Activated naive CD8-positive, alpha-beta T cell treated with anti-CD3 and anti-CD28 coated beads for 36 hours (primary cell): ENCODE data around the gene CTCFL. TPM values are rescaled to one million over a fixed set of nuclear protein-coding genes. Genes with fewer than 3 reads are reported as not detected.
A peak's percentile ranks its signal among the peaks of the same experiment; 100 is the strongest.

Source experiments
- DNase-seq: peaks from one replicate; pipeline ENCODE4 v3.0.0; 2021
- H3K27ac Mint-ChIP-seq: one replicate; pipeline ENCODE4 v1.8.0; 2022; ENCODE audit warnings: mild to moderate bottlenecking, moderate library complexity, mixed read lengths
- H3K27me3 Mint-ChIP-seq: one replicate; pipeline ENCODE4 v1.8.0; 2022; ENCODE audit warnings: mild to moderate bottlenecking, mixed read lengths
- H3K36me3 Mint-ChIP-seq: one replicate; pipeline ENCODE4 v1.8.0; 2021; ENCODE audit warnings: mild to moderate bottlenecking, mixed read lengths
- H3K4me1 Mint-ChIP-seq: one replicate; pipeline ENCODE4 v1.8.0; 2021; ENCODE audit warnings: mixed read lengths
- H3K4me3 Mint-ChIP-seq: one replicate; pipeline ENCODE4 v1.8.0; 2022; ENCODE audit warnings: mild to moderate bottlenecking, moderate library complexity, mixed read lengths
- H3K9me3 Mint-ChIP-seq: one replicate; pipeline ENCODE4 v1.8.0; 2022; ENCODE audit warnings: mixed read lengths
- total RNA-seq, 2 experiments: library from RNA; stranded (reverse); gene quantifications; one replicate each; pipeline ENCODE4 v1.2.3, GENCODE V29; 2021

CTCFL gene
- total RNA-seq, 2 experiments from 2014 or later = not detected

DNA sequence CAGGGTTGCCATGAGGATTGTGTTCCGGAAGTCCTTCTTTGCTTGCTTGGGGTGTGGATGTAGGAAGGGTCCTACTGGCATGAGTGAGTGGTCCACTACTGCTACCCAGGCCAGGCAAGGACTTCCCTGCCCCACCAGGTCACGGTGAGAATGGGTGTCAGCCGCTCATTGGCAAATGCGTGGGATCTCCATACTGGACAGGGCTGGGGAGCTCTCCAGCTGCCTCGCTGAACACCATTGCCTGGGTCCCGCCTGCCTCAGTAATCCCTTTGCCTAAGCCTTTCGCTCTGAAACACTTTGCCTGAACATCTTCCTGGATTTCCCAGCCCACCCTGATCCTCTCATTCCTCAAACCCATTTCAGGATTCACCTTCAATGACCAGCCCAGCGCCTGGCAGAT, 59.5 kb downstream of the CTCFL start:
- H3K27ac Mint-ChIP-seq = no peak overlapping the region
- no peaks in the 10 kb centered on the region for H3K9me3 Mint-ChIP-seq
- no peaks in the 10 kb centered on the region for H3K36me3 Mint-ChIP-seq
- H3K4me3 Mint-ChIP-seq = no peak overlapping the region
- no peak for DNase-seq
- H3K27me3 Mint-ChIP-seq = no peaks in the 10 kb centered on the region
- H3K4me1 Mint-ChIP-seq = no peaks in the 10 kb centered on the region

DNA sequence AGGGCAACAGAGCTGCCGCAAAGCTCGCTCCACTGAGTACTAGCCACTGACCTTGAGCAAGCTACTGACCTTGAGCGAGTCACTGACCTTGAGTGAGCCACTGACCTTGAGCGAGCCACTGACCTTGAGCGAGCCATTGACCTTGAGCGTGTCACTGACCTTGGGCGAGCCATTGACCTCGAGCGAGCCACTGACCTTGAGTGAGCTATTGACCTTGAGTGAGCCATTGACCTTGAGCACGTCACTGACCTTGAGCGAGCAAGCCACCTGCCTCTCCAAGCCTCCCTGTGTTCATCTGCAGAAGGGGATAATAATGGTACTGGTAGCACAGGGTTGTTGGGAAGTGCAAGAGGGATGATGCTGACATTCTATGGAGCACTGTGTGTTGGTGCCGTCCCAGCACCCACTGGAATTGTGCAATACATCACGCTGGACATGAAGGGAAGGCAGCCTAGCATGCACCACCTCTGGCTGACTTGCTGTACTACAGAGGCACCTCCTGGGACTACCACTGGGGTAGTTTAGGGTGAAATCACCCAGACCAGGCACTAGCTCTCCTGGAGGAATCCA, 60.2 kb downstream of the CTCFL start:
- Mint-ChIP-seq H3K4me3 (no peak overlapping the region), H3K27me3 (no peaks in the 10 kb centered on the region), H3K4me1 (no peaks in the 10 kb centered on the region), H3K9me3 (no peaks in the 10 kb centered on the region), H3K36me3 (no peaks in the 10 kb centered on the region), H3K27ac (no peak overlapping the region)
- no peak for DNase-seq

DNA sequence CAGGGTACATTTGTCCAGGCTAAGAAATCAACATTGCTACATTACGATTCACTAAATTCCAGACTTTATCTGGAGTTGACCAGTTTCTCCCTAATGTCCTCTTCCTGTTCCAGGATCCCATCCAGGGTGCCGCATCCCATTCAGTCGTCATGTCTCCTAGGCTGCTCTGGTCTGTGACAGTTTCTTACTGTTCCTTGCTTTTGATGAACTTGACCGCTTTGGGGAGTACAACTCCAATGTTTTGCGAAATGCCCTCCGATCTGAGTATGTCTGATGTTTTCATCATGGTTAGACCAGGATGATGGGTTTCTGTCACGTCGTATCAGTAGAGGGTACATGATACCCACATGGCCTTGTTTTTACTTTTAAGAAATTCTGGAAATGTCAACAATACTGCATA, 62.2 kb downstream of the CTCFL start:
- Mint-ChIP-seq H3K9me3 (no peaks in the 10 kb centered on the region), H3K27me3 (no peaks in the 10 kb centered on the region), H3K4me3 (no peak overlapping the region), H3K4me1 (no peaks in the 10 kb centered on the region), H3K36me3 (no peaks in the 10 kb centered on the region), H3K27ac (no peak overlapping the region)
- no peak for DNase-seq

DNA sequence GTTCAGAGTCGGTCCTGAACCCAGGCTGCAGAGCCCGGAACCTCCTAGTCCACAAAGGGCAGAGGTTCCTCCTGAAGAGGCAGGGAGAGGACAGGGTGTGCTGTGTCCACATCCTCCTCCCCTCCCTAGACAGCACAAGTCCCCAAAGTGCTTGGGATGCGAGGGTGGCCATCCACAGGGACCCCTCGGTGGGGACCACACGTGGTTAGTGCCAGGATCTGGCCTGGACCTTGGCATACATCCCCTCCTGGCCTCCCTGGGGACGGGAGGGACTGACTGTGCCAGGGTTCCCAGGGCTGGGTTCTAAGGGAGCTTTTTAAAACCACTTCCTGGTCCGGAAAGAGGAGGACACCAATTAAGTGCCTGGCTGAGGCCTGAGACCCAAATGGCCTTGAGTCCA, 63.2 kb downstream of the CTCFL start:
- Mint-ChIP-seq H3K27me3 (no peaks in the 10 kb centered on the region), H3K27ac (no peak overlapping the region), H3K4me1 (no peaks in the 10 kb centered on the region), H3K36me3 (no peaks in the 10 kb centered on the region), H3K4me3 (no peak overlapping the region), H3K9me3 (no peaks in the 10 kb centered on the region)
- DNase-seq = no peak

DNA sequence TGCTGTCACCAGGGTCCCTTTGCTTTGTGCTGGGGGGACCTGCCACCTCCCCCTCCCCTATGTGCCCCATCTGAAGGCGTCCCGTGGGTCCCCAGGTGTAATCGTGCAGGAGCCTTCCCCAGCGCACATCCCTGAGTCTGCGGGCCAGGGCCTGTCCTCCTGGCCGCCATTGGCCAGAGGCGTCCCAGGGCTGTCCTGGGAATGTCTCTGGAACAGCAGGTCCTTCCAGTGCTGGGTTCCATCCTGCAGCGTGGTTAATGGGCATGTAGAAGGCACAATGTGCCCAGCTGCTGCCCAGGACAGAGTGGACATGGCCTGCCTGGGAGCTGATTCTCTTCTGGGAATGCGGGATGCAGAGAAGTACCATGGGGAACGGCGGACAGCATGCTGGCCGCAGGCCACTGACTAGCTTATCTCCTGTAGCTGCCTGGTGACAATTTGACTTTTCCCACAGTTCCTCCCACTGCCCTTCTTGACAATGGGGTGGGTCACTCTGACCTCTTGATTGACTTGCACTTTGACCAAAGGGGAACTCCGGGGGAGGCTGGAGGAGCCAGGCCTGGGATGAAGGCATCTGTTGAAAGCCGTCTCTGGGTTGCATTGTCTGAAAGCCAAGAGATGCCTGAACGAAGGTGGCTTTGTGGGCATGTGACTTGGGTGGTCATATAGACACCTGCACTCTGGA, 64.0 kb downstream of the CTCFL start:
- DNase-seq = no peak
- Mint-ChIP-seq H3K27me3 (no peaks in the 10 kb centered on the region), H3K27ac (no peak overlapping the region), H3K4me3 (no peak overlapping the region), H3K4me1 (no peaks in the 10 kb centered on the region), H3K9me3 (no peaks in the 10 kb centered on the region), H3K36me3 (no peaks in the 10 kb centered on the region)

DNA sequence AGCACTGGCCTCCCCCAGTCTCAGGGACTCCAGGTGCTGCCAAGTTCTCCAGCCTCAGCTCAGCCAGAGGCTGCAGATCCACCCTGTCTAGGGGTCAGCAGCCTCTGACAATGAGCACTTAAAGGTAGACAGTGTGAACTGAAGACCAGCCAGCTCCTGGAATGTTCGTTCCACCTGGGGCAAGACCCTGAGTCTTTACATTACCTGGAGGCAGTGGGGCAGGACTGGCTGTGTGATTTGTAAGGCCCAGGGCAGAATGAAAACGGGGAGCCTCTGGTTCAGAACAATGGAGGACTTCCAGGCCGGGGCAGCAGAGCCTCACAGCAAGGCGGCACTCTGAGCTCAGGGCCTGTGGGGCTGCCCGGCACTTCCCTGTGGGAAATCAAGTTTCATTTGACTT, 65.0 kb downstream of the CTCFL start:
- no peak overlapping the region for H3K27ac Mint-ChIP-seq
- H3K4me3 Mint-ChIP-seq = no peak overlapping the region
- H3K36me3 Mint-ChIP-seq = no peaks in the 10 kb centered on the region
- DNase-seq = no peak
- no peaks in the 10 kb centered on the region for H3K9me3 Mint-ChIP-seq
- H3K4me1 Mint-ChIP-seq = no peaks in the 10 kb centered on the region
- no peaks in the 10 kb centered on the region for H3K27me3 Mint-ChIP-seq

DNA sequence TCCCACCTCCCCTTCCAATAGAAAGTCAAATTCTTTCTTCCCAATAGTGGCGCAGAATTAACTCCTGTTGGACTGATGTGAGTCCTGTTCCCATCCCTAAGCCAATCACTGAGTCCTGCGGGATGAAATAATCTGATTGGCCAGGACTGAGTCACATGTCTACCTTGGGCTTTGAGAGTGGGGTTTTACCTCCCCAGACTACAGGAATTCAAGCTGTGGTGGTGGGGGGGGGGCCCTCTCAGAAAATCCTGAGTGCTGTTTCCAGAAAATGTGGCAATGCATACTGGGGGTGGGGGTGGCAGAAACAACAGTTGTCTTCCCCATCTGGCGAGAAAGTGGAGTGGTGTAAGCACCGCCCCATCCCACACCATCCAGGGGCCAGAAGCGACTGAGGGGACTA, 65.7 kb downstream of the CTCFL start:
- Mint-ChIP-seq H3K4me3 (no peak overlapping the region), H3K9me3 (no peaks in the 10 kb centered on the region), H3K36me3 (no peaks in the 10 kb centered on the region), H3K27ac (no peak overlapping the region), H3K4me1 (no peaks in the 10 kb centered on the region), H3K27me3 (no peaks in the 10 kb centered on the region)
- no peak for DNase-seq

DNA sequence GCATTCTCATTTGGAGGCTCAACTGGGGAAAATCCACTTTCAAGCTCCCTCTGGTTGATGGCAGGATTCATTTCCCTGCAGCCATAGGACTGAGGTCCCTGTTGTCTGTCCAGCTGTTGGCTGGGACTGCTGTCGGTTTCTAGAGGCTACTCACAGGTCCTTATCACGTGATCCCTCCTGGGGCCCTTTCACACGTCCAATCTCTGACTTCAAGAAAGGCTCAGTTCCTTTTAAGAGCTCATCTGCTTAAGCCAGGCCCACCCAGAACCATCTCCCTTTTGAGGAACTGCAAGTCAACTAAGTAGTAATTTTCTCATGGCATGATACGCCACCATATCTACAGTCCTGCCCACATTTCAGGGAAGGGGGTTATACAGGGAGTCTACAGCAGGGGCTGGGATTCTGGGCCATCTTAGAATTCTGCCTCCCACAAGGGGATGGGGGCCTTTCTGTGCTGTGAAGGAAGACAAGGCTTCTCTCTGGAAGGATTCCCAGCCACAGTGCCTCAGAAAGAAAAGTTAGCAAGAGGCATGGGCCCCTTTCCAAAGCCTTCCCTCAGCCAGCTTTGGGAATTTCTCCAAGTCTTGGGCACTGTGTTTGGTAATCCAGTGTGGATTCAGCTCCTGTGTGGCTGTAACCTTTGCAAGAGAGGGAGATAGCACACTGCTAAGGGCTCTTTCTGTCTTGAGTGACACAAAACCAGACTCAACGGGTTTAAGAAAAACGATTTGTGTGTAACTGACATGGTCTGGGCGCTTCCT, 66.4 kb downstream of the CTCFL start:
- Mint-ChIP-seq H3K9me3 (no peaks in the 10 kb centered on the region), H3K4me3 (no peak overlapping the region), H3K27me3 (no peaks in the 10 kb centered on the region), H3K27ac (no peak overlapping the region), H3K36me3 (no peaks in the 10 kb centered on the region), H3K4me1 (no peaks in the 10 kb centered on the region)
- no peak for DNase-seq

DNA sequence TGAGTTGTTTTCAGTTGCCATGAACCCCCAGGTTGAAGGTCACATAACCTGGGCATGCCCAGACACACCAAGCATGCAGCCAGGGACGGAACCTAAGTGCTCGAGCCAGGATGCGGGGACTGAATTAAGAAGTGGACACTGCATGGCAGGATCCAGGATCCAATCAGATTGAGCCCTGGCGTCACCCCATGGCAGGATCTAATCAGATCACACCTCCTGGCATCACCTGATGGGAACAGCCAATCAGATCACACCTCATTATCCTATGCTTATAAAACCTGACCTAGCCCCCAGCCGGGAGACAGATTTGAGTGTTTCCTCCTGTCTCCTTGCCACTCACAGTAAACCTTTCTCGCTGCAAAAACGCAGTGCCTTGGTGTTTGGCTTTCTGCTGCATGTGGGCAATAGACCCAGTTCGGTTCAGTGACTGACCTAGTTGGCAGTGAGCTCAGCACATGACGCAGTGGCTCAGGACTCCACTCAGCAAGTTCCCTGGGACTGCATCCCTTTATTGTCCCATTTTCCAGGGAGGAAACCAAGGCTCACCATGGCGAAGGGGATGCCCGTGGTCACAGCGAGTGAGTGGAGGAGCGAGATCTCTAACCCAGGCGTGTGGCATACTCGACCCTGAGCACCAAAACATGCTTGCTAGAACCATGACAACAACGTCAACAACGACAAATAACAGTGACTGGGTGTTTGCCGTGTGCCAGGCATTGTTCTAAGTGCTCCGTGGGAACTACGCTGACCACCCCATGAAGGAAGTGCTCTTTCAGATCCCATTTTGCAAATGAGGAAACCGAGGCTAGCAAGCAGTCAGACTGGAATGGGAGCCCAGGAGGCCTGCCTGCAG, 67.5 kb downstream of the CTCFL start:
- Mint-ChIP-seq H3K27ac (no peak overlapping the region), H3K4me3 (no peak overlapping the region), H3K4me1 (no peaks in the 10 kb centered on the region), H3K27me3 (no peaks in the 10 kb centered on the region), H3K9me3 (no peaks in the 10 kb centered on the region), H3K36me3 (no peaks in the 10 kb centered on the region)
- DNase-seq = no peak

DNA sequence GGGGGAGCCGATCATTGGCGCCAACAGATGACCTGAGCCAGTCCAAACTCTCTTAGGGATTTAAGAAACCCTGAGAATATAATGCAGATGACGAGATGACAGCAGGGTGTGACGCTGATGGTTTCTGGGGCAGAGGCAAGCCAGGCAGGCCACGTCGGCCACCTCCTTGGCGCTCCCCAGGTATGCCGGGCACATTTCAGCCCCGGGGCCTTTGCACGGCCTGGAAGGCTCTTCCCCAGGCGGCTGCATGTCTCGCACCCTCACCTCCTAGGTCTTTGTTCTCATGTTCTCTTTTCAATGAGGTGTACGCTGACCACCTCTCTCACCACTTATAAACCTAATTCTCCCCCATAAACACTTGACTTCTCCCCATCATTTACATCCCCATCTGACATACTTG, 68.8 kb downstream of the CTCFL start:
- H3K27ac Mint-ChIP-seq = no peak overlapping the region
- H3K4me3 Mint-ChIP-seq = no peak overlapping the region
- DNase-seq = no peak
- H3K27me3 Mint-ChIP-seq = no peaks in the 10 kb centered on the region
- H3K4me1 Mint-ChIP-seq = peaks cover 13% of the 10 kb centered on the region
- no peaks in the 10 kb centered on the region for H3K9me3 Mint-ChIP-seq
- H3K36me3 Mint-ChIP-seq = peaks cover 5% of the 10 kb centered on the region

DNA sequence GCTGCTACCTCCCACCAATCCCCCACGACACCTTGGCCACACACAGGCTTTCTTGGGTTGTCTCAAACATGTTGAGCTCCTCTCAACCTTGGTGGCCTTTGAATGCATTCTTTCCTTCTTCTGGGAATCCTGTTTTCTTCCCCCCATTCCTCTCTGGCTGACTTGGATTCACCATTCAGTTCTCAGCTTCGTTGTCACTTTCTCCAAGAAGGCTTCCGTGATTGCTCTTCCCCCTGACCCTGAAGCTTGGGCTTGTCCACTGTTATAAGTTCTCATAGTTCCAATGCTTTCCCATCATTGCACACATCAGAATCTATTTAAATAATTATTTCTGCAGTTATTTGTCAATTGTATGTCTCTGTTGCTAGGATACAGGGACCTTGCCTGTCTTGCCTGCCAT, 69.6 kb downstream of the CTCFL start:
- peaks cover 18% of the 10 kb centered on the region for H3K4me1 Mint-ChIP-seq
- H3K36me3 Mint-ChIP-seq = peaks cover 5% of the 10 kb centered on the region
- H3K27me3 Mint-ChIP-seq = no peaks in the 10 kb centered on the region
- H3K4me3 Mint-ChIP-seq = no peak overlapping the region
- H3K27ac Mint-ChIP-seq = no peak overlapping the region
- H3K9me3 Mint-ChIP-seq = no peaks in the 10 kb centered on the region
- no peak for DNase-seq

DNA sequence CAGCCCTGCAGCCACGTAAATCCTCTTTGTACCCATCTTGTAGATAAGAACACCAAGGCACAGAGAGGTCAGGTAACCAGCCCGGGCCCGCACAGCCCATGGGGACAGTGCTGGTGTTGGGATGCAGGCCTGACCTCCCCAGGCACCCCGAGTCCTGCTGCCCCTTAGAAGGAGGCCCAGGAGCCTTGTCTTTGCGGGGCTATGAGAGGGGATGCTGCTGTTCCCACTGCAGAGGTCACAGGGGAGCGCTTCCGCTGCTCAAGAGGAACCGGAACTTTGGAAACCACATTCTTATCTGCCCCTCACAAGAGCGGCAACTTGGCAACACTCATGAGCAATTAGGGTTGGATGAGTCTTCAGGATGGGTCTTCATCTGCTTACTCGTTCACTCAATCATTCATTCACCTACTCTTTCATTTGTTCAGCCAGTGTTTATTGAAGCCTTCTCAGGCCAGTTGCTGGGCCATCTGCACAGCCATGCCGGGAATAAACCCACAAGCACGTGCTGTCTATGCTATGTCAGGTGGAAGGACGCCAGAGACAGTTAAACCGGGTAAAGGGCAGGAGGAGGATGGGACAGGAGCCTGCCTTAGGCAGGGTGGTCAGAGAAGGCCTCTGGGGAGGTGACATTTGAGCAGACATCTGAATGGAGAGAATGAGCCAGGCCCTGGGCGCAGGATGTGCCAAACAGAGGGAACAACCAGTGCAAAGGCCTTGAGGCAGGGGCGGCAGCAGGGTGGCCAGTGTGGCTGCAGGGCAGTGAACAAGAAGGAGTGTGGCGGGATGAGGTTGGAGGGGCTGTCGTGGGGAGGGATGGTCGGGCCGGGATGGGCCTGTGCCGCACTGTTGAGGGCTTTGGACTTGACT, 72.9 kb downstream of the CTCFL start:
- peaks cover 21% of the 10 kb centered on the region for H3K4me1 Mint-ChIP-seq
- H3K27ac Mint-ChIP-seq = peak overlapping the region; percentile 72
- no peaks in the 10 kb centered on the region for H3K27me3 Mint-ChIP-seq
- DNase-seq = peak; percentile 23
- no peaks in the 10 kb centered on the region for H3K9me3 Mint-ChIP-seq
- H3K4me3 Mint-ChIP-seq = peak overlapping the region; percentile 40
- peaks cover 5% of the 10 kb centered on the region for H3K36me3 Mint-ChIP-seq

DNA sequence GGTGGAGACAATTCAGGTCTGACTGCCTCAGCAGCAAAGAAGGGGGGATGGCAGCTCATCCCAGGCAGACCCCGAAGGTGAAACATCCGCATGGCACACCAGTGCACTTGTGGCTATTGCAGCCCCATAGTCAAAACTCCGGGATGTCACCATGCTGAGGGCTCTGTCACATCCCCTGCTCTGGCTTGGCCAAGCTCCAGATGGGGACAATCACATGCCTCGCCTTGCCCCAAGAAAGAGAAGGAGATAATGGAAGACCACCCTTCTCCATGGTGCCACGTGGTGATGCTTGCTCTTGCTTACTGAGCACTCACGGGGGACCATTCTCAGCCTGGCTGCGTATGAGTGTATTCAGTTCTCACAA, 73.5 kb downstream of the CTCFL start:
- peaks cover 21% of the 10 kb centered on the region for H3K4me1 Mint-ChIP-seq
- H3K27ac Mint-ChIP-seq = peak overlapping the region; percentile 72

DNA sequence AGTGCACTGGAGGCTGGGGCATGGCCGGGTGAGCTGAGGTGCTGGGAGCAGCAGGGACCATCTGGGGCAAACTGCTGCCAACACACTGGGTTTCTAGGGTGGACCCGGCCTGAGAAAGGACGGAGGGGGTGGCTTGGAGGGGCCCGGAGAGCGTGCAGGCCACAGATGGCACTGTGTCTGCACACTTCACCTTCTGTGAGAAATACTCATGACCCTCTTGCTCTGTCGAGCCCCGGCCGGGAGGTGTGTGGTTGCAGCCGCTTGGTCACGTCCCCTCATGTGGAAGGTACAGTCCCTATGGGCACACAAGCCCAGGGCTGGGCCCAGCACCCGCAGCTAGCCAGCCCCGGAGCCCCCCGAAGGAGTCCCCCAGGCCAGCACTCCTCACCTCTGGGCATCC, 74.0 kb downstream of the CTCFL start:
- no peak for DNase-seq
- peak overlapping the region; percentile 15 for H3K27ac Mint-ChIP-seq
- no peaks in the 10 kb centered on the region for H3K9me3 Mint-ChIP-seq
- peaks cover 5% of the 10 kb centered on the region for H3K36me3 Mint-ChIP-seq
- H3K27me3 Mint-ChIP-seq = no peaks in the 10 kb centered on the region
- peaks cover 21% of the 10 kb centered on the region for H3K4me1 Mint-ChIP-seq
- peak overlapping the region; percentile 46 for H3K4me3 Mint-ChIP-seq

More for the DNA sequence above, 73.5 kb downstream of the CTCFL start:
- Mint-ChIP-seq H3K9me3 (no peaks in the 10 kb centered on the region), H3K36me3 (peaks cover 5% of the 10 kb centered on the region), H3K4me3 (no peak overlapping the region), H3K27me3 (no peaks in the 10 kb centered on the region)
- DNase-seq = no peak
